HL-60/S4 treated with phorbol 12-myristate 13-acetate at 8.2 ng/mL for 4 days and 3 days (cell line): ENCODE measurements around the gene LAMA4.

ENCODE experiments used
- in situ Hi-C: fragments of 300-500 bp; cut with MboI; formaldehyde crosslinking; loops from 2 replicates; pipeline ENCODE4 v1.15.0; 2022; ENCODE audit warnings: low sequenced_read_pairs

The LAMA4 gene

GRCh38 chr6:112100561-112100960, 153.8 kb downstream of the LAMA4 start:
- in situ Hi-C loops: no loop called here

GRCh38 chr6:112096901-112097300, 157.5 kb downstream of the LAMA4 start:
- in situ Hi-C loops: no loop called here

GRCh38 chr6:112087916-112088315, 166.5 kb downstream of the LAMA4 start:
- in situ Hi-C loops: no loop called here

GRCh38 chr6:112087136-112087911, 167.0 kb downstream of the LAMA4 start, which contains the start of the genes FAM229B and TUBE1:
TSS of gene FAM229B (plus strand) at chr6:112087591. CDS start at chr6:112099284, 11,693 bp downstream.
TSS of gene TUBE1 (minus strand) at chr6:112087482. CDS start at chr6:112087434, 48 bp downstream.
- in situ Hi-C loops: no loop called here

- in situ Hi-C loops: no loop called here
These were observed 167.6 kb downstream of the LAMA4 start for GRCh38 chr6:112086744-112087135.

- in situ Hi-C loops: no loop called here
These were observed 168.9 kb downstream of the LAMA4 start for GRCh38 chr6:112085286-112086065.

GRCh38 chr6:112081569-112081968, 172.8 kb downstream of the LAMA4 start:
- in situ Hi-C loops: no loop called here

- in situ Hi-C loops: no loop called here
These were observed 187.8 kb downstream of the LAMA4 start for GRCh38 chr6:112066606-112067005.

- in situ Hi-C loops: no loop called here
These were observed 188.9 kb downstream of the LAMA4 start for GRCh38 chr6:112065426-112065986.

- in situ Hi-C loops: no loop called here
These were observed 191.4 kb downstream of the LAMA4 start for GRCh38 chr6:112062966-112063365.

- in situ Hi-C loops: no loop called here
These were observed 192.8 kb downstream of the LAMA4 start for GRCh38 chr6:112061605-112062004.
